PC-9 (cell line): ENCODE data around the gene HPGDS. TPM values are rescaled to one million over a fixed set of nuclear protein-coding genes. Genes with fewer than 3 reads are reported as not detected.

Source experiments
- BruUV-seq: library from RNA; stranded (reverse); fragments of 400-500 nt; replicated peaks from 2 replicates; lab custom pipeline; 2021; lab: Mats Ljungman, UMichigan
- CTCF ChIA-PET: fragments of 300-600 bp; sonication (Branson Sonifier 250); formaldehyde crosslinking; loops from one replicate; lab custom pipeline; 2022; ENCODE audit warnings: antibody characterized with exemption; lab: Charles Lee
- POLR2A ChIA-PET: fragments of 300-600 bp; sonication (Branson Sonifier 250); formaldehyde crosslinking; loops from one replicate; lab custom pipeline; 2022; ENCODE audit warnings: antibody characterized with exemption; ENCODE audit not compliant: unreplicated experiment; lab: Charles Lee
- DNase-seq, 2 experiments: peaks; one replicate each; pipeline versions ENCODE4 v3.0.0 to v3.0.0-alpha.2; 2015 to 2022; ENCODE audit warnings: mixed read lengths in 1 of 2
- H2AFZ ChIP-seq: fragments of 200-600 bp; sonication (generic); 2 replicates; pipeline ENCODE4 v1.8.1; 2017; ENCODE audit warnings: antibody characterized with exemption
- H3F3A ChIP-seq: fragments of 200-600 bp; sonication (generic); 2 replicates; pipeline ENCODE4 v1.8.1; 2017; ENCODE audit warnings: antibody characterized with exemption, mild to moderate bottlenecking, low read depth; ENCODE audit not compliant: insufficient read depth
- H3K27ac ChIP-seq: fragments of 200-600 bp; sonication (generic); 2 replicates; pipeline ENCODE4 v1.6.1; 2016; ENCODE audit warnings: mixed run types
- H3K27me3 ChIP-seq: fragments of 200-600 bp; sonication (generic); 2 replicates; pipeline ENCODE4 v1.6.1; 2016; ENCODE audit warnings: low read depth, mixed run types; ENCODE audit not compliant: insufficient read depth
- H3K36me3 ChIP-seq: fragments of 200-600 bp; sonication (generic); 2 replicates; pipeline ENCODE4 v1.6.1; 2016; ENCODE audit warnings: low read depth, mixed run types
- H3K4me1 ChIP-seq: fragments of 200-600 bp; sonication (generic); replicated peaks from 2 replicates; pipeline ENCODE4 v1.6.1; 2016; ENCODE audit warnings: mixed run types; ENCODE audit not compliant: insufficient read depth
- H3K4me2 ChIP-seq: fragments of 200-600 bp; sonication (generic); 2 replicates; pipeline ENCODE4 v1.6.1; 2017; ENCODE audit warnings: mixed run types
- H3K4me3 ChIP-seq: fragments of 200-600 bp; sonication (generic); 2 replicates; pipeline ENCODE4 v1.6.1; 2016; ENCODE audit warnings: mixed run types
- H3K79me2 ChIP-seq: fragments of 200-600 bp; sonication (generic); 2 replicates; pipeline ENCODE4 v1.6.1; 2017; ENCODE audit warnings: low read depth, mixed run types
- H3K9me2 ChIP-seq: fragments of 200-600 bp; sonication (generic); 2 replicates; pipeline ENCODE4 v1.8.1; 2017; ENCODE audit warnings: mild to moderate bottlenecking; ENCODE audit not compliant: insufficient read depth
- H3K9me3 ChIP-seq: fragments of 200-600 bp; sonication (generic); 2 replicates; pipeline ENCODE4 v1.8.1; 2016; ENCODE audit warnings: low read depth; ENCODE audit not compliant: insufficient read depth
- H4K20me1 ChIP-seq: fragments of 200-600 bp; sonication (generic); 2 replicates; pipeline ENCODE4 v1.8.1; 2017; ENCODE audit not compliant: insufficient read depth
- EZH2 ChIP-seq: fragments of 200-600 bp; sonication (generic); IDR thresholded peaks from 2 replicates; pipeline ENCODE4 v1.8.0; 2017; ENCODE audit warnings: antibody characterized with exemption, low read depth
- intact Hi-C: fragments of 100-400 bp; cut with micrococcal nuclease; formaldehyde crosslinking; loops from one replicate; pipeline ENCODE4 v1.10.0; 2022; ENCODE audit not compliant: unreplicated experiment
- total RNA-seq: library from RNA; stranded (reverse); gene quantifications from 2 replicates; pipeline ENCODE4 v1.2.3, GENCODE V29; 2021
- TF ChIP-seq, protein P1 (sequence below): fragments of 200-600 bp; sonication (generic); conservative IDR thresholded peaks from 2 replicates; pipeline ENCODE4 v1.6.1; 2017; ENCODE audit warnings: mixed run types, antibody characterized with exemption, mild to moderate bottlenecking, moderate library complexity

The HPGDS gene
- total RNA-seq, 1 experiment from 2014 or later, result not detected

- ChIA-PET POLR2A (interaction anchor here (0.7 kb wide), 1 partner anchor 114 kb away, joined by 5 read pairs; no protein-coding TSS in a partner anchor), CTCF (no interaction called here)
- Histone ChIP-seq H3K9me3 (no peaks in the 10 kb centered on the region), H2AFZ (no peak overlapping the region), H3F3A (no peaks in the 10 kb centered on the region), H3K4me1 (no peaks in the 10 kb centered on the region), H3K4me2 (no peak overlapping the region), H3K79me2 (no peaks in the 10 kb centered on the region), H3K27me3 (no peaks in the 10 kb centered on the region), H3K36me3 (no peaks in the 10 kb centered on the region; the same call in 1 of the 2 replicates), H3K27ac (no peak overlapping the region), H4K20me1 (no peaks in the 10 kb centered on the region), H3K4me3 (no peak overlapping the region), H3K9me2 (no peaks in the 10 kb centered on the region)
- no peak for DNase-seq
- intact Hi-C loops, result no loop called here
- TF ChIP-seq, protein P1, sequence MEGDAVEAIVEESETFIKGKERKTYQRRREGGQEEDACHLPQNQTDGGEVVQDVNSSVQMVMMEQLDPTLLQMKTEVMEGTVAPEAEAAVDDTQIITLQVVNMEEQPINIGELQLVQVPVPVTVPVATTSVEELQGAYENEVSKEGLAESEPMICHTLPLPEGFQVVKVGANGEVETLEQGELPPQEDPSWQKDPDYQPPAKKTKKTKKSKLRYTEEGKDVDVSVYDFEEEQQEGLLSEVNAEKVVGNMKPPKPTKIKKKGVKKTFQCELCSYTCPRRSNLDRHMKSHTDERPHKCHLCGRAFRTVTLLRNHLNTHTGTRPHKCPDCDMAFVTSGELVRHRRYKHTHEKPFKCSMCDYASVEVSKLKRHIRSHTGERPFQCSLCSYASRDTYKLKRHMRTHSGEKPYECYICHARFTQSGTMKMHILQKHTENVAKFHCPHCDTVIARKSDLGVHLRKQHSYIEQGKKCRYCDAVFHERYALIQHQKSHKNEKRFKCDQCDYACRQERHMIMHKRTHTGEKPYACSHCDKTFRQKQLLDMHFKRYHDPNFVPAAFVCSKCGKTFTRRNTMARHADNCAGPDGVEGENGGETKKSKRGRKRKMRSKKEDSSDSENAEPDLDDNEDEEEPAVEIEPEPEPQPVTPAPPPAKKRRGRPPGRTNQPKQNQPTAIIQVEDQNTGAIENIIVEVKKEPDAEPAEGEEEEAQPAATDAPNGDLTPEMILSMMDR, result no peak
- TF ChIP-seq EZH2, result no peak
- BruUV-seq, result no TSS peak
Observed at GRCh38 chr4:94274912-94275311, 67.7 kb downstream of the HPGDS start.

- POLR2A ChIA-PET, result no interaction called here
- Histone ChIP-seq H3F3A (no peaks in the 10 kb centered on the region), H3K27me3 (no peaks in the 10 kb centered on the region), H3K27ac (no peak overlapping the region), H2AFZ (no peak overlapping the region), H4K20me1 (no peaks in the 10 kb centered on the region), H3K36me3 (no peaks in the 10 kb centered on the region), H3K4me1 (no peaks in the 10 kb centered on the region), H3K79me2 (no peaks in the 10 kb centered on the region), H3K4me2 (no peak overlapping the region), H3K4me3 (no peak overlapping the region), H3K9me3 (no peaks in the 10 kb centered on the region), H3K9me2 (no peaks in the 10 kb centered on the region)
- TF ChIP-seq, protein P1, result no peak
- no peak for TF ChIP-seq EZH2
- no peak for DNase-seq
- BruUV-seq, result no TSS peak
- intact Hi-C loops, result no loop called here
- CTCF ChIA-PET, result no interaction called here
Observed at GRCh38 chr4:94271248-94271647, 71.4 kb downstream of the HPGDS start.

DNA sequence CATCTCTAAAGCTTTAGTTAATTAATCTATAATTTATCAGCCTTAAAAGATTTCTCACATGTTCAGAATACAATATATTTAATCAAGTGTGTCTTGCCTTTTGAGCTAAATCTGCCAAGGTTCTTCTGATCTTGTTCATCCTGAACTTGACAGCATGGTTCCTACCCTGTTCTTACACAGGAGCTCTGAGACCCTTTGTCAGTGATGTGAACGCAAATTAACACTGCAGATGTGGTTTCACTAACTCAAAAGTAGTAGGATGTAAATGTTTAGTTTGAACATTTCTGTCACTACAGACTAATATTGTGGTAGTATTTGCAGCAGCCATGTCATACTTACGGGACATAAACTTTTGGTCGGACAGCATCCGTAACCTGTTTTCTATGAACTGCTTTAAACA is 75.6 kb downstream of the HPGDS start:
- no peaks in the 10 kb centered on the region for H3F3A ChIP-seq
- no peak overlapping the region for H3K4me3 ChIP-seq
- no peaks in the 10 kb centered on the region for H3K36me3 ChIP-seq
- ChIA-PET CTCF (no interaction called here), POLR2A (no interaction called here)
- H3K4me2 ChIP-seq, result no peak overlapping the region
- H2AFZ ChIP-seq, result no peak overlapping the region
- H3K9me3 ChIP-seq, result no peaks in the 10 kb centered on the region
- H3K9me2 ChIP-seq, result no peaks in the 10 kb centered on the region
- no peaks in the 10 kb centered on the region for H3K4me1 ChIP-seq
- H4K20me1 ChIP-seq, result no peaks in the 10 kb centered on the region
- no peak overlapping the region for H3K27ac ChIP-seq
- intact Hi-C loops, result no loop called here
- no peaks in the 10 kb centered on the region for H3K27me3 ChIP-seq
- no TSS peak for BruUV-seq
- DNase-seq, result no peak
- TF ChIP-seq, protein P1, result no peak
- no peak for TF ChIP-seq EZH2
- no peaks in the 10 kb centered on the region for H3K79me2 ChIP-seq
